Ovary (tissue), 10 donors: ENCODE results near the gene SCARB2. TPM values are rescaled to one million over a fixed set of nuclear protein-coding genes. Genes with fewer than 3 reads are reported as not detected.

Experiments used
- DNase-seq, 5 donors: peaks; one replicate each; pipeline ENCODE4 v3.0.0-alpha.2; 2019 to 2020
- H3K27ac ChIP-seq, 2 donors: fragments of 200-600 bp; one replicate each; pipeline versions ENCODE4 v1.5.1 to v1.8.0; 2019 to 2022
- H3K27me3 ChIP-seq: fragments of 200-600 bp; one replicate; pipeline ENCODE4 v1.8.0; 2022
- H3K36me3 ChIP-seq: fragments of 200-600 bp; sonication (generic); one replicate; pipeline ENCODE4 v1.5.1; 2019
- H3K4me1 ChIP-seq: one replicate; pipeline ENCODE4 v1.8.1; 2013; ENCODE audit warnings: mild to moderate bottlenecking, moderate library complexity; ENCODE audit not compliant: insufficient read depth
- H3K4me3 ChIP-seq: fragments of 200-600 bp; sonication (generic); one replicate; pipeline ENCODE4 v1.5.1; 2017
- H3K9me3 ChIP-seq, 2 donors: fragments of 200-600 bp in 1 of 2; sonication (generic) in 1 of 2; one replicate each; pipeline versions ENCODE4 v1.5.1 to v1.8.1; 2013 to 2019; ENCODE audit warnings: mild to moderate bottlenecking in 1 of 2, moderate library complexity in 1 of 2
- CTCF ChIP-seq, 3 donors: fragments of 450-650 bp in 2 of 3; fragments of 200-600 bp in 1 of 3; IDR thresholded peaks; one replicate each; pipeline versions ENCODE4 v1.5.1 to v1.8.0; 2016 to 2022; ENCODE audit warnings: antibody characterized with exemption in 3 of 3, mild to moderate bottlenecking in 1 of 3
- EP300 ChIP-seq: sonication (generic); formaldehyde crosslinking; IDR thresholded peaks from one replicate; pipeline ENCODE4 v1.6.1; 2017; ENCODE audit warnings: antibody characterized with exemption
- POLR2A ChIP-seq: fragments of 450-650 bp; IDR thresholded peaks from one replicate; pipeline ENCODE4 v1.6.1; 2017; ENCODE audit warnings: antibody characterized with exemption, mild to moderate bottlenecking, moderate library complexity
- WGBS, 3 donors: extraction: QIAGEN DNeasy Blood & Tissue Kit in 1 of 3; methylation state at CpG; one replicate each; pipeline versions ENCODE4 v1.1.5 to v1.1.7; 2013 to 2017; 5-methylcytosine and 5-hydroxymethylcytosine counted together
- intact Hi-C, 4 donors: fragments of 100-400 bp; cut with DNase I; formaldehyde crosslinking; loops; one replicate each; pipeline versions ENCODE4 v1.11.0 to v1.15.1; 2022 to 2023
- long read RNA-seq, 3 donors: library from polyadenylated mRNA in 2 of 3; unstranded in 2 of 3; transcript quantifications; one replicate each; pipeline ENCODE4 v2.0.0 and lab custom pipeline, GENCODE V29; 2021 to 2026
- polyA plus RNA-seq, 2 donors: library from polyadenylated mRNA; stranded (reverse); fragments of 200-250 nt in 1 of 2; fragments of 350-450 nt in 1 of 2; fragmentation: Illumina TruSeq in 1 of 2; extraction: RNeasy Lipid Tissue Mini Kit (QIAGEN cat#74804) in 1 of 2; gene quantifications; one replicate each; pipeline ENCODE4 v1.2.3, GENCODE V29; 2013 to 2014
- total RNA-seq, 7 donors: library from RNA; depleted of rRNA in 2 of 7; stranded (reverse); fragments of >200 nt in 2 of 7; fragmentation: NEBNext Ultra II Directional in 3 of 7; extraction: Animal tissue kit (Norgen Biotek cat#: 25700) in 3 of 7; gene quantifications; one replicate each; pipeline versions ENCODE4 v1.1.0 to v1.2.4, GENCODE V29; 2016 to 2023
- donor health status: DM: no; HTN: no; CAD: no; lungs with moderate emphysema.
- donor health status: DM: no; HTN: no; CAD: no.
- donor health status: Bipolar disorder and iron deficiency.
- donor health status: DM: yes; HTN: yes; CAD: no.
- donor health status: DM: no; HTN: no; CAD: no.
- donor health status: DM: yes; HTN: yes; CAD: no.

SCARB2 gene
- total RNA-seq (100 to 1,000 TPM in 6 of 7 donors, 10 to 100 TPM in 1; 98.8 to 163 (median 132) TPM), polyA plus RNA-seq (100 to 1,000 TPM in 1 of 2 donors, 10 to 100 TPM in 1; 83.1 to 239 TPM)
- long read RNA-seq, donor 1, full-length matches to known transcripts = 105 of 143 reads
- long read RNA-seq, donor 1, partial matches to known transcripts = 11 of 143 reads
- long read RNA-seq, donor 1, other reads (novel, unspliced or antisense) = 27 of 143 reads
- long read RNA-seq, donor 2, full-length matches to known transcripts = 62 of 62 reads
- long read RNA-seq, donor 2, partial matches to known transcripts = 0 of 62 reads
- long read RNA-seq, donor 2, other reads (novel, unspliced or antisense) = 0 of 62 reads
- long read RNA-seq, donor 3, full-length matches to known transcripts = 108 of 128 reads
- long read RNA-seq, donor 3, partial matches to known transcripts = 8 of 128 reads
- long read RNA-seq, donor 3, other reads (novel, unspliced or antisense) = 12 of 128 reads

GRCh38 chr4:76213415-76214176, at the start of gene SCARB2:
SCARB2 (minus strand) TSS chr4:76213824; CDS start chr4:76213543, 281 bp downstream.
- 0% methylated on average over 71 to 94 of the region's 94 CpGs for WGBS, 3 donors
- Histone ChIP-seq H3K27ac (peak within 1 kb of the TSS; percentile 95 to 97), H3K36me3 (no peaks in the 10 kb centered on the region), H3K4me3 (peak within 1 kb of the TSS; percentile 92), H3K4me1 (peaks cover 19% of the 10 kb centered on the region), H3K27me3 (no peaks in the 10 kb centered on the region), H3K9me3 (no peaks in the 10 kb centered on the region)
- intact Hi-C loops = no loop called here
- peak; percentile 93 for TF ChIP-seq POLR2A
- no peak for TF ChIP-seq EP300
- peak in 1 of 3 donors; percentile 15 for TF ChIP-seq CTCF (IDR thresholded peaks at IDR 0.05)
- peak; percentile 85 to 91 (median 88) for DNase-seq

GRCh38 chr4:76260571-76260970, 46.9 kb upstream of the SCARB2 start:
- Histone ChIP-seq H3K36me3 (no peaks in the 10 kb centered on the region), H3K9me3 (no peaks in the 10 kb centered on the region), H3K4me1 (no peaks in the 10 kb centered on the region), H3K27ac (no peak overlapping the region), H3K4me3 (no peak overlapping the region), H3K27me3 (no peaks in the 10 kb centered on the region)
- 0 to 51% (median 46%) methylated on average over 1 of the region's 1 CpG for WGBS, 3 donors
- TF ChIP-seq CTCF (IDR thresholded peaks at IDR 0.05) (no peak), EP300 (no peak), POLR2A (no peak)
- intact Hi-C loops = no loop called here
- no peak for DNase-seq

GRCh38 chr4:76257824-76258223, 44.2 kb upstream of the SCARB2 start:
- WGBS, 3 donors = 95 to 99% (median 95%) methylated on average over 3 of the region's 3 CpGs
- Histone ChIP-seq H3K27me3 (no peaks in the 10 kb centered on the region), H3K36me3 (no peaks in the 10 kb centered on the region), H3K4me3 (no peak overlapping the region), H3K4me1 (no peaks in the 10 kb centered on the region), H3K9me3 (no peaks in the 10 kb centered on the region), H3K27ac (no peak overlapping the region)
- no peak for TF ChIP-seq CTCF (IDR thresholded peaks at IDR 0.05)
- TF ChIP-seq POLR2A = no peak
- no peak for TF ChIP-seq EP300
- intact Hi-C loops = no loop called here
- DNase-seq = no peak

GRCh38 chr4:76256968-76257367, 43.3 kb upstream of the SCARB2 start:
- Histone ChIP-seq H3K4me3 (no peak overlapping the region), H3K27ac (no peak overlapping the region), H3K27me3 (no peaks in the 10 kb centered on the region), H3K36me3 (no peaks in the 10 kb centered on the region), H3K9me3 (no peaks in the 10 kb centered on the region), H3K4me1 (peaks cover 2% of the 10 kb centered on the region)
- WGBS, 3 donors = 74 to 94% (median 90%) methylated on average over 1 of the region's 1 CpG
- TF ChIP-seq CTCF (IDR thresholded peaks at IDR 0.05) (no peak), POLR2A (no peak), EP300 (no peak)
- intact Hi-C loops = no loop called here
- DNase-seq = no peak
